WTC11 (cell line): ENCODE data around the gene NDUFB10.

ENCODE experiments used
- ATF1 ChIP-seq: sonication (generic); formaldehyde crosslinking; IDR thresholded peaks from 2 replicates; pipeline ENCODE4 v1.8.1; 2023; ENCODE audit warnings: mild to moderate bottlenecking, moderate library complexity, missing genetic modification reagents
- CREB1 ChIP-seq: sonication (generic); formaldehyde crosslinking; IDR thresholded peaks from 2 replicates; pipeline ENCODE4 v1.8.0; 2023; ENCODE audit warnings: mild to moderate bottlenecking, missing genetic modification reagents
- CTCF ChIP-seq: fragments of 200-600 bp; IDR thresholded peaks from 2 replicates; pipeline ENCODE4 v1.8.0; 2022; ENCODE audit warnings: antibody characterized with exemption
- MAX ChIP-seq: sonication (generic); formaldehyde crosslinking; IDR thresholded peaks from 2 replicates; pipeline ENCODE4 v1.8.0; 2022; ENCODE audit warnings: mild to moderate bottlenecking, missing genetic modification reagents
- NR2C2 ChIP-seq: sonication (generic); formaldehyde crosslinking; IDR thresholded peaks from 2 replicates; pipeline ENCODE4 v1.8.0; 2022; ENCODE audit warnings: mild to moderate bottlenecking, missing genetic modification reagents
- SP1 ChIP-seq: sonication (generic); formaldehyde crosslinking; conservative IDR thresholded peaks from 2 replicates; pipeline ENCODE4 v1.8.1; 2022; ENCODE audit warnings: missing genetic modification reagents

GRCh38 chr16:1932050-1933028, 27.0 kb upstream of the NDUFB10 start:
- no peak for TF ChIP-seq ATF1
- no peak for TF ChIP-seq CREB1
- TF ChIP-seq NR2C2 (CRISPR knock-in tag) = no peak
- TF ChIP-seq MAX = no peak
- no peak for TF ChIP-seq CTCF
- TF ChIP-seq SP1 (CRISPR knock-in tag) = no peak
